ENCODE results near the gene RHOG. TPM values are rescaled to one million over a fixed set of nuclear protein-coding genes. Genes with fewer than 3 reads are reported as not detected.

The RHOG gene
- total and polyA plus RNA-seq, 9 of the 15 experiments (the other 6 are each of a cell fraction or from before 2014, with no cell fraction given): 22.6 to 162 (median 80.3) TPM

DNA sequence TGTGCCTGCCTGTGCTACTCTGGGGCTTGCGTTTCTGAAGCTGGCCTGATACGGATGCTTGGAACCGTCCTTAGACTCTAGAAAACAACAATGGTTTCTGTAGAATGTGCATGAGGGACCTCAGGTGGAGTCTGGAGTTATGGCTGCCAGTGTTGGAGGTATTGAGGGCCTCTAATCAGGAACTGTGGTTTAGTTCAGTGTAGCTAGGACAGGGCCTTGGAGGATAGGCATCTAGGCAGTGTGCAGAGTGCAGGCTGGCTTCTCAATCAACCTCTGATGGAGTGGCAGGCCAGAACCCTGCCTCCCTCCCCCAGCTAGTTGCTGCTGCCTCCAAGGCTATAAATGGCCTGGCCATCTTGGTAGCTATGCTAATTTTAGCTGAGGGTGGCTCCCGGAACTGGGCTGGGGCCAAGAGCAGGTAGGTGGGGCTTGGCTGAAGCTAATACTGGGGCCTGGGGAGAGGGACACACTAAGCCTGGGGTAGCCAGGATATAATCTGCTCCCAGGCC, 18.7 kb upstream of the RHOG start (continued):
- TF ChIP-seq, protein P1, sequence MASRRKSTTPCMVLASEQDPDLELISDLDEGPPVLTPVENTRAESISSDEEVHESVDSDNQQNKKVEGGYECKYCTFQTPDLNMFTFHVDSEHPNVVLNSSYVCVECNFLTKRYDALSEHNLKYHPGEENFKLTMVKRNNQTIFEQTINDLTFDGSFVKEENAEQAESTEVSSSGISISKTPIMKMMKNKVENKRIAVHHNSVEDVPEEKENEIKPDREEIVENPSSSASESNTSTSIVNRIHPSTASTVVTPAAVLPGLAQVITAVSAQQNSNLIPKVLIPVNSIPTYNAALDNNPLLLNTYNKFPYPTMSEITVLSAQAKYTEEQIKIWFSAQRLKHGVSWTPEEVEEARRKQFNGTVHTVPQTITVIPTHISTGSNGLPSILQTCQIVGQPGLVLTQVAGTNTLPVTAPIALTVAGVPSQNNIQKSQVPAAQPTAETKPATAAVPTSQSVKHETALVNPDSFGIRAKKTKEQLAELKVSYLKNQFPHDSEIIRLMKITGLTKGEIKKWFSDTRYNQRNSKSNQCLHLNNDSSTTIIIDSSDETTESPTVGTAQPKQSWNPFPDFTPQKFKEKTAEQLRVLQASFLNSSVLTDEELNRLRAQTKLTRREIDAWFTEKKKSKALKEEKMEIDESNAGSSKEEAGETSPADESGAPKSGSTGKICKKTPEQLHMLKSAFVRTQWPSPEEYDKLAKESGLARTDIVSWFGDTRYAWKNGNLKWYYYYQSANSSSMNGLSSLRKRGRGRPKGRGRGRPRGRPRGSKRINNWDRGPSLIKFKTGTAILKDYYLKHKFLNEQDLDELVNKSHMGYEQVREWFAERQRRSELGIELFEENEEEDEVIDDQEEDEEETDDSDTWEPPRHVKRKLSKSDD (conservative IDR thresholded peaks at IDR 0.05; ENCODE audit: low read length): no peak
- TF ChIP-seq NFYB (IDR thresholded peaks at IDR 0.05; ENCODE audit: extremely low read depth, insufficient read length) (no peak), GABPB1 (CRISPR knock-in tag; IDR thresholded peaks at IDR 0.05) (no peak), CREBBP (IDR thresholded peaks at IDR 0.05; ENCODE audit: low read depth, low read length) (no peak), NFXL1 (CRISPR knock-in tag; IDR thresholded peaks at IDR 0.05) (no peak), SPI1 (IDR thresholded peaks at IDR 0.05; ENCODE audit: borderline replicate concordance, low read depth, low read length) (no peak), DIDO1 (tag; IDR thresholded peaks at IDR 0.05; ENCODE audit: low read depth) (no peak), ZNF224 (CRISPR knock-in tag; IDR thresholded peaks at IDR 0.05) (no peak), ZNF143 (CRISPR knock-in tag; IDR thresholded peaks at IDR 0.05) (no peak), MCM2 (IDR thresholded peaks at IDR 0.05; ENCODE audit: low read depth) (no peak), NR3C1 (CRISPR knock-in tag; IDR thresholded peaks at IDR 0.05) (no peak), MAZ (CRISPR knock-in tag; conservative IDR thresholded peaks at IDR 0.05 in 1 of 2, IDR thresholded peaks at IDR 0.05 in 1 of 2) (0 out of 4 replicates have a peak, but pooled peaks of 1 of the 2 experiments have one; percentile 30), RBFOX2 (IDR thresholded peaks at IDR 0.05; ENCODE audit: low read depth, low read length) (0 out of 2 replicates have a peak, but pooled peaks have one; percentile 26), BRCA1 (IDR thresholded peaks at IDR 0.05) (no peak), BRCA1 (CRISPR knock-in tag; IDR thresholded peaks at IDR 0.05) (no peak), ARID1B (IDR thresholded peaks at IDR 0.05) (no peak), CCAR2 (IDR thresholded peaks at IDR 0.05; ENCODE audit: low read depth, low read length) (no peak), ZNF184 (CRISPR knock-in tag; IDR thresholded peaks at IDR 0.05) (no peak), CBFB (CRISPR knock-in tag; IDR thresholded peaks at IDR 0.05) (no peak), HCFC1 (IDR thresholded peaks at IDR 0.05; ENCODE audit: low read depth, low read length) (no peak), SRF (CRISPR knock-in tag; IDR thresholded peaks at IDR 0.05) (peak in 1 of 2 experiments; percentile 97; a peak in 2 of 4 replicates), ZNF583 (CRISPR knock-in tag; IDR thresholded peaks at IDR 0.05) (no peak), PHTF2 (CRISPR knock-in tag; IDR thresholded peaks at IDR 0.05) (no peak), ZKSCAN8 (CRISPR knock-in tag; IDR thresholded peaks at IDR 0.05) (no peak), ZNF408 (CRISPR knock-in tag; IDR thresholded peaks at IDR 0.05; ENCODE audit: low read depth) (no peak), SIN3A (IDR thresholded peaks at IDR 0.05; ENCODE audit: borderline replicate concordance in 2 of 2, control insufficient read depth in 1 of 2, low read depth in 2 of 2, low read length in 2 of 2) (no peak), LCOR (CRISPR knock-in tag; IDR thresholded peaks at IDR 0.05) (no peak)
- TF ChIP-seq, protein P2, sequence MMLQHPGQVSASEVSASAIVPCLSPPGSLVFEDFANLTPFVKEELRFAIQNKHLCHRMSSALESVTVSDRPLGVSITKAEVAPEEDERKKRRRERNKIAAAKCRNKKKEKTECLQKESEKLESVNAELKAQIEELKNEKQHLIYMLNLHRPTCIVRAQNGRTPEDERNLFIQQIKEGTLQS (IDR thresholded peaks at IDR 0.05): no peak
- TF ChIP-seq, protein P2 (CRISPR knock-in tag; conservative IDR thresholded peaks at IDR 0.05): no peak

All from K562 (cell line).